Left forelimb (tissue), 1 donor: ENCODE measurements around the gene CHST12.
A peak's percentile ranks its signal among the peaks of the same experiment; 100 is the strongest.
"Not testable (repeated sequence)": the region's sequence is repeated elsewhere in the genome, so short reads cannot be mapped to it uniquely, and the experiment has no call there.

Experiments used
- DNase-seq: peaks from one replicate; pipeline ENCODE4 v3.0.0-alpha.2; 2018; ENCODE audit warnings: low spot score

The CHST12 gene

DNA sequence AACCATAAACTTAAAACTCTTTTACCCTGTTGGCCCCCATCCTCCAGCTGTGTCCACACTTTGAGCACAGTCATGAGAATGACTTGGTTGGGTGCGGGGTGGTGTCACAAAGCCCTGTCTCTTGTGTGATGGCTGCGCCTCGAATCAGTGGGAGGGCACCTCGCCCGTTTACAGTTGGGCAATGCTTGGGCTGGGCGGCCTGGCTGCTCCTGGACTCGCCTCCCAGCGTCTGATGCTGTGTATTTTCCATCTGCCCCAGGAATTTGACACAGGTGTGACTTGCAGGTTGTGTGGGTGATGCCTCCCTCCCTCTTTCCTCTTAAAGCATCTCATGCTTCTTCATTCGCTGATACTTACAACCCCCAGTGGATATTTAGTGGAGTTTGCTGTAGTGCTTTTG lies 33.7 kb downstream of the CHST12 start:
- DNase-seq = no peak

DNA sequence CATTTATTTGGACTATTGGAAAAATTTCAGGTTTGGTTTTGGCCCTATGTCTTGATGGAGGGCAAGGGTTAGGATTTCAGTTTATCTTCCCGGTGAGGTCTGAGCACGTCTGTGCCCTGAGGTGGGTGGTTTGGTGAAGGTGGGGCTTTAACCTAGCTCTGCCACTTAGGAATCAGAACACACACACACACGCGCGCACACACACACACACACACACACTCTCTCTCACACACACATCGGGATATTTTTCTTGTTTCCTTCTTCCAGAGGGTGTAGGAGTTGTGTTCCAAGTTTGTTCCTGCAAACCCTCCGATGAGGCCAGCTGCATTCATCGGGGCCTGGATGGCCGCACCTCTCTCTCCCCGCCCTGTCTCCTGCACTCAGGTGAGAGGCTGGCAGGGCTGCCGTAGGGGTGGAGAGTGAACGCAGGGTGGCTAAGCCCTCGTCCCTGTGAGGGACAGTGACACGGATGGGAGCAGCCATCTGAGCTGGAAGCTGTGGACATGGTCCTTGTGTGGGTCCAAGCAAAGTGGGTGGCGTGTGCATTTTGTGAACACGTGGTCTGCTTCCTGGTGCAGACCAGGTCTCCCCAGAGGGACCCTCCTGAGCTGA lies 34.2 kb downstream of the CHST12 start:
- DNase-seq = no peak

GRCh38 chr7:2438186-2438585 lies 34.8 kb downstream of the CHST12 start:
- no peak for DNase-seq

DNA sequence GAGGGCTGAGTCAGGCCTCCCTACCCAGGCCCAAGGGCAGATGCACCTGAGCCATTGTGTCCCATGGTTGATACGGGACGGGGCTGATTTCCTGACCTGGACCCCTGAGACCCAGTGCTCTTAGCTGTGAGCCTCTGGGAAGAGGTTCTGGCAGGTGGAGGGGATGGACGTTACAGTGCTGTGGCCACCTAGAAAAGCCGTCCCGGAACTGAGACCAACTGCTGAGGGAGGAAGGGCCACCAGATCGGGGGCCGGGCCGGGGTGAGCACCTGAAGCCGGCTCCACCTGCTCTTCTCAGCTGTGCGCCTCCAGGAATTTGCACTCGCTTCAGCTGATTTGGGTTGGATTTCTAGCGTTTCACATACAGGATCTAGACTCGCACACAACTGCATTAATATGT lies 35.4 kb downstream of the CHST12 start:
- no peak for DNase-seq

GRCh38 chr7:2440608-2441245 lies 37.3 kb downstream of the CHST12 start:
- DNase-seq = no peak

DNA sequence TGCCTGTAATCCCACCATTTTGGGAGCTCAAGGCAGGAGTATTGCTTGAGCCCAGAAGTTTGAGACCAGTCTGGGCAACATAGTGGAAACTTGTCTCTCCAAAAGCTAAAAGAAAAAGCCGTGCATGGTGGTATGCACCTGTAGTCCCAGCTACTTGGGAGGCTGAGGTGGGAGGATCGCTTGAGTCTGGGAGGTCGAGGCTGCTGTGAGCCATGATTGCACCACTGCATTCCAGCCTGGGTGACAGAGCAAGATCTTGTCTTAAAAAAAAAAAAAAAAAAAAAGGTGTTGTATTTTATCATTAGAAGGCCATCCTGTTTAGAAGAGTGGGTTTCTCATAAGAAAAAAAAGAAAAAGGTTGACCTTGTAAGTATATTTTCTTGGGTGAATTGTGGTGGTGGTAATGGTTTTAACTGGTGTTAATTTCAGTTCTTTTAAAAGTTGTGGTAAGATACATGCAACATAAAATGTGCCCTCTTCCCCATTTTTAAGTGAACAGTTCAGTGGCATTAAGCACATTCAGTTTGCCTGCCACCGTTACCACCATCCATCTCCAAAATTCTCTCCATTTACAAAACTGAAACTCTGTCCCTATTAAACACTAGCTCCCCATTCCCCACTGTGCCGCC lies 38.1 kb downstream of the CHST12 start:
- DNase-seq = no peak

- DNase-seq = no peak
Observed at GRCh38 chr7:2443491-2443890, 40.1 kb downstream of the CHST12 start.

DNA sequence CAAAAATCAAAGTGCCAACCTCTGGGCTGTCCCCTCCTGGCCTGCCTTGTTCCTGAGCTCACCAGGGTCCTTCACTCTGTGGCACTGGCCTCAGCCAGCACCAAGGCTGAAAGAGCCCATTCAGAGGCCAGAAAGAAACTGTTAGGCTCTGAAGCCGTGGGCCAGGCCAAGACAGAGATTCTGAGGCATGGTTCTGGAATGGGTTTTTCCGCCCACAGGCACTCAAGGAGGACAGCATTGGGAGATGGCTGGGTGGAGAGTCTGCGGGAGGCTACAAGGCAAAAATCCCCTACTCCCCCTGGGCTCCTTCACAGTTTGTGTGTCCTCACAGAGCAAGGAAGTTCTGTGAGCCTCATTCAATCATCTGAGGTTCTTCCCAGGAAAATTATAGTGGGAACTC lies 41.1 kb downstream of the CHST12 start:
- no peak for DNase-seq

- no peak for DNase-seq
Observed at GRCh38 chr7:2445047-2445446, 41.6 kb downstream of the CHST12 start.

GRCh38 chr7:2445898-2446555 lies 42.6 kb downstream of the CHST12 start:
- DNase-seq = no peak

DNA sequence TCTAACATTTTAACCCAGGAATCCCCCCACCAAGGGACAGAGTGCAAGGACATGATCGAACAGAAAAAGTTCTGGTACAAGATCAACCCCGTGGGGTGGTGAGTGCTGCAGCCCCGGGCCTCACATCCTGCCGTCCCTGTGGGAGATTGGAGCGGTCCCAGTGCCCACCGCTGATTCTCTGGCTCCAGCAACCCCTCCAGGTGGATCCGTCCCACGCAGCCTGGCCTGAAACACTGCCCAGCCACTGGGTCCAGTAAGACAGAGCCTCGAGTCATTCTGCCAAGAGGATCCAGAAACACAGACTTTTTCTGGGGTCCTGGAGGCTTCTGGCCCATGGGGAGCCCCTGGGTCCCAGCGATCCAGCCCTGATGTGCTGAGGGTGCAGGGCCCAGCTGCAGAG lies 43.3 kb downstream of the CHST12 start:
- no peak for DNase-seq

- no peak for DNase-seq
Observed at GRCh38 chr7:2450198-2451107, 47.0 kb downstream of the CHST12 start.

- peak; percentile 90 for DNase-seq
Observed at GRCh38 chr7:2451171-2452073, 48.0 kb downstream of the CHST12 start.

DNA sequence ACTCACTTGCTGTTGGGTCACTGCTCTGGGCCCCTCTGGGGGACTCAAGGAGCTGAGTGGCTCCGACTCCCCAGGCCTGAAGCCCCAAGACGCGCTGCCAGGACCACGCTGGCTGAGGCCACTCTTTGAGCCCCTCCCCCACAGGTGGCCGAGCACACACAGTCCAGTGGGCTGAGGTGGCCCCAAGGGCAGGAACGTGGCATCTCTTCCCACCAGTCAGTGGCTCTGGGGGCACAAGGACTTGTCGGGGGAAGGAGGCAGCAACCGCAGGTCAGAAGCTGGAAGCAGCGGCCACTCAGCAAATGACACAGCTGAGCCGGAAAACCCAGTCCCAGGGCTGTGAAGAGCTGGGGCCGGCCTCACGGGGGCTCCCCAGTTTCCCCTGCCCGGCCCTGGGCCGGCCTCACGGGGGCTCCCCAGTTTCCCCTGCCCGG lies 48.7 kb downstream of the CHST12 start:
- DNase-seq = no peak

GRCh38 chr7:2452643-2453270 lies 49.3 kb downstream of the CHST12 start:
- DNase-seq = no peak

- DNase-seq = not testable (repeated sequence)
Observed at GRCh38 chr7:2453849-2454248, 50.4 kb downstream of the CHST12 start.

GRCh38 chr7:2459674-2460073 lies 56.3 kb downstream of the CHST12 start:
- no peak for DNase-seq

GRCh38 chr7:2460188-2460587 lies 56.8 kb downstream of the CHST12 start:
- DNase-seq = no peak

DNA sequence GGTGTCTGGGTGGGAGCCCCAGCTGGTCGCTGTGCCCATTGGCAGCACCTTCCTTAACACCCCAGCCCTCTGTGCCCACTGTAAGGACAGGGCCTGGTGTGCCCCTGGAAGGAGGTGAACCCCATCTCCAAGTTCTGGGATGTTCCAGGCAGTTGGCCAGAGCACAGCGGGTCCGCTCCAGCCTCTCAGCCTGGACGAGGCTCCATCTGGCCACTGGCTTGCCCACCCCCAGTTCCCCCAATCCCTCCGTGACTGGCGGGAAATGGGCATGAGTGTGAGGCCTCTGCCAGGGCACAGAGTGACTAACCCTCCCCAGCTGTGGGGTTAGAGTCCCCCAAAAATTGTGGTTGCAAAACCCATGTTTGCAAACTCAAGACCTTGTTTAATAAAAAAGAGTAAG lies 57.2 kb downstream of the CHST12 start:
- DNase-seq = no peak

GRCh38 chr7:2461268-2462026 lies 58.0 kb downstream of the CHST12 start:
- no peak for DNase-seq
